ENCODE results near the gene MINDY2.

MINDY2 gene

GRCh38 chr15:58909616-58910015 is 138.5 kb downstream of the MINDY2 start:
- Mint-ChIP-seq H3K4me1 (peaks cover 11% of the 10 kb centered on the region), H3K36me3 (peaks cover 27% of the 10 kb centered on the region), H3K4me3 (no peak overlapping the region), H3K27me3 (no peaks in the 10 kb centered on the region), H3K27ac (no peak overlapping the region), H3K9me3 (no peaks in the 10 kb centered on the region)
- DNase-seq (ENCODE audit: low spot score in 2 of 2), result no peak
- no peak for ATAC-seq (ENCODE audit: low read depth)

DNA sequence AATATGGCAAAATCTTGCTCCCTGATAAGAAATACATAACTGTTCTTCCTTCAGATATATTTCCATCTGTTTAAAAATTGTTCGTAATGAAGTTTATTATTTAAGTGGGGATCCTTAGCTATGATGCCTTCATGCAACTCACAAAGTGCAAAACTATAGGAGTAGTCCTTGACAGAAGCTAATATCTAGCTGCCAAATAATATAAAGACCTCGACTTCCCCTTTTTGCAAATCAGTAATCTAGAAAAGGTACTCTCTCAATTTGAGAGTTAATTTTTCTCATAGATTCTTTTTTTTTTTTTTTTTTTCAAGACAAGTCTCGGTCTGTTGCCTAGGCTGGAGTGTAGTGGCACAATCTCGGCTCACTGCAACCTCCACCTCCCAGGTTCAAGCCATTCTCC is 139.4 kb downstream of the MINDY2 start:
- no peak for ATAC-seq (ENCODE audit: low read depth)
- H3K27ac Mint-ChIP-seq, result no peak overlapping the region
- no peak overlapping the region for H3K4me3 Mint-ChIP-seq
- DNase-seq (ENCODE audit: low spot score in 2 of 2), result no peak
- no peaks in the 10 kb centered on the region for H3K27me3 Mint-ChIP-seq
- H3K4me1 Mint-ChIP-seq, result peaks cover 12% of the 10 kb centered on the region
- peaks cover 29% of the 10 kb centered on the region for H3K36me3 Mint-ChIP-seq
- H3K9me3 Mint-ChIP-seq, result no peaks in the 10 kb centered on the region

Measured in memory B cell (primary cell).